GM23248 (cell line): ENCODE measurements around the gene MAP1A. TPM values are rescaled to one million over a fixed set of nuclear protein-coding genes. Genes with fewer than 3 reads are reported as not detected.

ENCODE experiments used
- DNase-seq: peaks from one replicate; pipeline ENCODE4 v3.0.0-alpha.2; 2015
- H2AFZ ChIP-seq: fragments of 200-600 bp; sonication (generic); 2 replicates; pipeline ENCODE4 v1.6.1; 2016; ENCODE audit warnings: antibody characterized with exemption
- H3F3A ChIP-seq: fragments of 200-600 bp; sonication (generic); 2 replicates; pipeline ENCODE4 v1.6.1; 2016; ENCODE audit warnings: mild to moderate bottlenecking, antibody characterized with exemption, mixed run types; ENCODE audit not compliant: insufficient read depth
- H3K27ac ChIP-seq: fragments of 200-600 bp; sonication (generic); 2 replicates; pipeline ENCODE4 v1.5.1; 2016; ENCODE audit warnings: mild to moderate bottlenecking
- H3K27me3 ChIP-seq: fragments of 200-600 bp; sonication (generic); replicated peaks from 2 replicates; pipeline ENCODE4 v1.6.1; 2016; ENCODE audit warnings: mild to moderate bottlenecking; ENCODE audit not compliant: insufficient read depth
- H3K36me3 ChIP-seq: fragments of 200-600 bp; sonication (generic); 2 replicates; pipeline ENCODE4 v1.6.1; 2016; ENCODE audit warnings: low read depth, mild to moderate bottlenecking
- H3K4me1 ChIP-seq: fragments of 200-600 bp; sonication (generic); 2 replicates; pipeline ENCODE4 v1.6.1; 2016; ENCODE audit warnings: mild to moderate bottlenecking; ENCODE audit not compliant: insufficient read depth
- H3K4me2 ChIP-seq: fragments of 200-600 bp; sonication (generic); one replicate; pipeline ENCODE4 v1.6.1; 2016; ENCODE audit warnings: mild to moderate bottlenecking; ENCODE audit not compliant: unreplicated experiment
- H3K4me3 ChIP-seq: fragments of 200-600 bp; sonication (generic); 2 replicates; pipeline ENCODE4 v1.5.1; 2016; ENCODE audit warnings: mild to moderate bottlenecking
- H3K79me2 ChIP-seq: fragments of 200-600 bp; sonication (generic); 2 replicates; pipeline ENCODE4 v1.6.1; 2016; ENCODE audit warnings: mild to moderate bottlenecking; ENCODE audit not compliant: insufficient read depth
- H3K9ac ChIP-seq: fragments of 200-600 bp; sonication (generic); 2 replicates; pipeline ENCODE4 v1.6.1; 2016; ENCODE audit warnings: mild to moderate bottlenecking
- H3K9me2 ChIP-seq: fragments of 200-600 bp; sonication (generic); 2 replicates; pipeline ENCODE4 v1.6.1; 2016; ENCODE audit warnings: mixed run types, mild to moderate bottlenecking, moderate library complexity; ENCODE audit not compliant: insufficient read depth
- H3K9me3 ChIP-seq: fragments of 200-600 bp; sonication (generic); one replicate; pipeline ENCODE4 v1.6.1; 2017; ENCODE audit warnings: low read depth
- H4K20me1 ChIP-seq: fragments of 200-600 bp; sonication (generic); 2 replicates; pipeline ENCODE4 v1.6.0; 2016; ENCODE audit not compliant: insufficient read depth
- EZH2 ChIP-seq: fragments of 200-600 bp; sonication (generic); IDR thresholded peaks from 2 replicates; pipeline ENCODE4 v1.6.1; 2018; ENCODE audit warnings: antibody characterized with exemption, mild to moderate bottlenecking; ENCODE audit not compliant: insufficient read depth, poor library complexity, severe bottlenecking
- EZH2phosphoT487 ChIP-seq: fragments of 200-600 bp; sonication (generic); IDR thresholded peaks from 2 replicates; pipeline ENCODE4 v1.6.1; 2018; ENCODE audit warnings: antibody characterized with exemption, moderate library complexity, mild to moderate bottlenecking, low read depth; ENCODE audit not compliant: insufficient read depth
- WGBS, 2 experiments: methylation state at CpG; one replicate each; pipeline ENCODE4 v1.1.6; 2015 to 2017; ENCODE audit warnings: low lambda C conversion rate in 2 of 2, low coverage in 1 of 2; ENCODE audit errors: missing lambda C conversion rate in 2 of 2; 5-methylcytosine and 5-hydroxymethylcytosine counted together
- in situ Hi-C: fragments of 300-500 bp; cut with MboI; formaldehyde crosslinking; loops from 2 replicates; pipeline ENCODE4 v1.15.0; 2020
- polyA plus RNA-seq: library from polyadenylated mRNA; unstranded; fragments of >200 nt; fragmentation: Nextera tagmentation; extraction: Ambion mirVana; gene quantifications from 2 replicates; pipeline ENCODE4 v1.2.1, GENCODE V29; 2016
- total RNA-seq: library from RNA; depleted of rRNA; stranded (reverse); fragments of >200 nt; shearing (Covaris generic); gene quantifications from 2 replicates; pipeline ENCODE4 v1.2.3, GENCODE V29; 2014

The MAP1A gene
- total and polyA plus RNA-seq, 2 experiments from 2014 or later: 30.3 to 61.9 TPM

- Histone ChIP-seq H3F3A (peaks cover 50% of the 10 kb centered on the region), H3K27me3 (no peaks in the 10 kb centered on the region), H2AFZ (peak overlapping the region; percentile 73), H3K9ac (peak overlapping the region; percentile 10), H4K20me1 (no peaks in the 10 kb centered on the region), H3K9me3 (no peaks in the 10 kb centered on the region), H3K4me1 (peaks cover 56% of the 10 kb centered on the region), H3K4me3 (no peak overlapping the region), H3K79me2 (peaks cover 11% of the 10 kb centered on the region), H3K9me2 (no peaks in the 10 kb centered on the region), H3K27ac (peak overlapping the region; percentile 72), H3K4me2 (peak overlapping the region; percentile 56), H3K36me3 (no peaks in the 10 kb centered on the region)
- in situ Hi-C loops: no loop called here
- DNase-seq: peak; percentile 67
- WGBS, 2 experiments: 0 to 3% methylated on average over 1 of the region's 1 CpG
- no peak for TF ChIP-seq EZH2
- no peak for TF ChIP-seq EZH2phosphoT487
Measured at GRCh38 chr15:43513550-43513949, 3.9 kb upstream of the MAP1A start.

- no peak for TF ChIP-seq EZH2phosphoT487
- TF ChIP-seq EZH2: no peak
- H3K4me2 ChIP-seq: peak overlapping the region; percentile 56
- in situ Hi-C loops: no loop called here
- peaks cover 20% of the 10 kb centered on the region for H3K79me2 ChIP-seq
- WGBS, 2 experiments: 47 to 51% methylated on average over 4 of the region's 4 CpGs
- peak overlapping the region; percentile 73 for H2AFZ ChIP-seq
- H3K9ac ChIP-seq: peak overlapping the region; percentile 10; the same call in 1 of the 2 replicates
- peaks cover 47% of the 10 kb centered on the region for H3F3A ChIP-seq
- no peaks in the 10 kb centered on the region for H3K27me3 ChIP-seq
- peak; percentile 68 for DNase-seq
- H3K27ac ChIP-seq: peak overlapping the region; percentile 72
- no peaks in the 10 kb centered on the region for H3K9me3 ChIP-seq
- no peaks in the 10 kb centered on the region for H4K20me1 ChIP-seq
- H3K4me1 ChIP-seq: peaks cover 51% of the 10 kb centered on the region
- no peaks in the 10 kb centered on the region for H3K36me3 ChIP-seq
- H3K9me2 ChIP-seq: no peaks in the 10 kb centered on the region
- no peak overlapping the region for H3K4me3 ChIP-seq
Measured at GRCh38 chr15:43514241-43515057, 3.0 kb upstream of the MAP1A start.

- Histone ChIP-seq H2AFZ (peak overlapping the region; percentile 92; the same call in 1 of the 2 replicates), H3K27ac (peak overlapping the region; percentile 83), H3K4me2 (peak overlapping the region; percentile 98), H3K9ac (peak overlapping the region; percentile 89), H3K4me1 (peaks cover 48% of the 10 kb centered on the region), H4K20me1 (no peaks in the 10 kb centered on the region), H3K27me3 (no peaks in the 10 kb centered on the region), H3K4me3 (peak overlapping the region; percentile 100), H3K36me3 (peaks cover under 1% of the 10 kb centered on the region; the same call in 1 of the 2 replicates), H3F3A (peaks cover 42% of the 10 kb centered on the region), H3K79me2 (peaks cover 29% of the 10 kb centered on the region), H3K9me3 (no peaks in the 10 kb centered on the region), H3K9me2 (no peaks in the 10 kb centered on the region)
- TF ChIP-seq EZH2 (no peak), EZH2phosphoT487 (no peak)
- DNase-seq: no peak
- WGBS, 2 experiments: 8% methylated on average over 2 of the region's 2 CpGs
- in situ Hi-C loops: no loop called here
Measured at GRCh38 chr15:43515741-43516140, 1.7 kb upstream of the MAP1A start.

- Histone ChIP-seq H3K4me1 (peaks cover 48% of the 10 kb centered on the region), H2AFZ (peak overlapping the region; percentile 92), H3K4me2 (peak overlapping the region; percentile 98), H3K27me3 (no peaks in the 10 kb centered on the region), H3K36me3 (peaks cover 5% of the 10 kb centered on the region), H3K4me3 (peak overlapping the region; percentile 100), H3K9me2 (no peaks in the 10 kb centered on the region), H4K20me1 (no peaks in the 10 kb centered on the region), H3K9ac (peak overlapping the region; percentile 89), H3K79me2 (peaks cover 29% of the 10 kb centered on the region), H3K9me3 (no peaks in the 10 kb centered on the region), H3F3A (peaks cover 42% of the 10 kb centered on the region), H3K27ac (peak overlapping the region; percentile 83)
- WGBS, 2 experiments: 0% methylated on average over 5 of the region's 5 CpGs
- in situ Hi-C loops: no loop called here
- DNase-seq: peak; percentile 83
- TF ChIP-seq EZH2: no peak
- no peak for TF ChIP-seq EZH2phosphoT487
Measured at GRCh38 chr15:43516185-43516584, 1.2 kb upstream of the MAP1A start.
